HG03196 (cell line): Measurements from ENCODE around the gene CELA3B.
"Not testable (repeated sequence)": the region's sequence is repeated elsewhere in the genome, so short reads cannot be mapped to it uniquely, and the experiment has no call there.

Experiments
- ATAC-seq: cut with Tn5 transposase; IDR thresholded peaks from one replicate; pipeline ENCODE4 v1.9.1; 2021; ENCODE audit not compliant: unreplicated experiment

Gene CELA3B

GRCh38 chr1:21974699-21975098 lies 2.1 kb upstream of the CELA3B start:
- not testable (repeated sequence) for ATAC-seq

GRCh38 chr1:21975296-21975695 lies 1.5 kb upstream of the CELA3B start:
- ATAC-seq = not testable (repeated sequence)

GRCh38 chr1:21978209-21978608 lies 1.4 kb downstream of the CELA3B start:
- not testable (repeated sequence) for ATAC-seq

GRCh38 chr1:21980515-21981220 lies 3.8 kb downstream of the CELA3B start:
- not testable (repeated sequence) for ATAC-seq

- not testable (repeated sequence) for ATAC-seq
These were observed 4.4 kb downstream of the CELA3B start for GRCh38 chr1:21981253-21981652.

GRCh38 chr1:21982122-21982521 lies 5.3 kb downstream of the CELA3B start:
- ATAC-seq = not testable (repeated sequence)

- ATAC-seq = not testable (repeated sequence)
These were observed 6.7 kb downstream of the CELA3B start for GRCh38 chr1:21983539-21983938.

GRCh38 chr1:21985893-21986292 lies 9.1 kb downstream of the CELA3B start:
- not testable (repeated sequence) for ATAC-seq

- not testable (repeated sequence) for ATAC-seq
These were observed 9.6 kb downstream of the CELA3B start for GRCh38 chr1:21986386-21986785.

- ATAC-seq = not testable (repeated sequence)
These were observed 13.0 kb downstream of the CELA3B start for GRCh38 chr1:21989672-21990393.

- ATAC-seq = not testable (repeated sequence)
These were observed 15.4 kb downstream of the CELA3B start for GRCh38 chr1:21992186-21992585.

- not testable (repeated sequence) for ATAC-seq
These were observed 17.9 kb downstream of the CELA3B start for GRCh38 chr1:21994716-21995115.

GRCh38 chr1:21996663-21996970 lies 19.8 kb downstream of the CELA3B start:
- ATAC-seq = not testable (repeated sequence)

- not testable (repeated sequence) for ATAC-seq
These were observed 21.2 kb downstream of the CELA3B start for GRCh38 chr1:21997891-21998623.

GRCh38 chr1:21998624-21999294 lies 21.9 kb downstream of the CELA3B start:
- ATAC-seq = not testable (repeated sequence)

- ATAC-seq = not testable (repeated sequence)
These were observed 22.8 kb downstream of the CELA3B start for GRCh38 chr1:21999645-22000044.

- no peak for ATAC-seq
These were observed 24.6 kb downstream of the CELA3B start, which contains the start of gene CELA3A for GRCh38 chr1:22001409-22001808. CELA3A (plus strand) TSS chr1:22001657; CDS start chr1:22001675, 18 bp downstream.

- not testable (repeated sequence) for ATAC-seq
These were observed 25.6 kb downstream of the CELA3B start for GRCh38 chr1:22002461-22002860.

GRCh38 chr1:22002875-22003274 lies 26.1 kb downstream of the CELA3B start:
- not testable (repeated sequence) for ATAC-seq

GRCh38 chr1:22003959-22004358 lies 27.1 kb downstream of the CELA3B start:
- not testable (repeated sequence) for ATAC-seq
